ENCODE measurements around the gene ITGAL.
"Not testable (repeated sequence)": the region's sequence is repeated elsewhere in the genome, so short reads cannot be mapped to it uniquely, and the experiment has no call there.

ITGAL gene

DNA sequence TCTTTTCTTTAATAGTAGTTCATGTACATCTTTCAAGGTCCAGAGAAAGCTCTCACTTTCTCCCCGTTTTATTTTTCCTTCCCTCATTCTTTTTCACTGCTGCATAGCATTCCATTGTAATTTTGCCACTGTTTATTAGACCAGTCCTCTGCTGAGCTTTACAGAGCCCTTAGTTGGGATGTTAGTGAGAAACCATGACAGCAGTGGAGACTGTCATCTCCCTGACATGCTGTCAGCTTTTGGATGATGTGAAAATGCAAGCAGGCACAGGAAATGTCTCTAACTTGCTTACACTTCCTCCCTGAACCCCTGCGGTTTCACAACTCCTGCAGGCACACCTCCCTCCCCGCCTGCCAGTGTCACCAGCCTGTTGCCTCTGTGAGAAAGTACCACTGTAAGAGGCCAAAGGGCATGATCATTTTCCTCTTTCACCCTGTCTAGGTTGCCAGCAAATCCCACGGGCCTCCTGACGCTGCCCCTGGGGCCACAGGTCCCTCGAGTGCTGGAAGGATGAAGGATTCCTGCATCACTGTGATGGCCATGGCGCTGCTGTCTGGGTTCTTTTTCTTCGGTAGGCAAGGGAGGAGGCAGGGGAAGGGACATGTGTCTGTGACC is at the start of gene ITGAL:
Gene ITGAL (plus strand): TSS at position 415 of the 615 bp plus-strand sequence. CDS start 96 bp downstream, at position 511.
- in situ Hi-C loops (cut with HindIII; ENCODE audit: low sequenced_read_pairs), result no loop called here

DNA sequence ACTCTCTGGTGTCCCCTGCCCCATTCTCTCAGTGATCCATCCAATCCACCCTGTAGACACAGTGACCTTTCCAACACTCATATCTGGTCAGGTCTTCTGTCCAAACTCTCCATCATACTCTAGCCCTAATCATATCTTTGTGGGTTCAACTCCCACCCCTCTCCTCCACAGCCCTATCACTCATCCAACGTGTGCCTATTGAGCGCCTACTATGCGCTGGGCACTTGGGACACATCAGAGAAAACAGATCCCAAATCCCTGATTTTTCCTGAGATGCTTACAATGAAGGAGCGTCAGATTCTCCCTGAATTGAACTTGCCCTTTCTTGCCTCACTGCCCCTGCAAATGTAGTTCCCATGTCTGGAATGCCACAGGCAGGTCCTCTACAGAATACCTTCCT is 44.5 kb upstream of the ITGAL start:
- in situ Hi-C loops (cut with HindIII; ENCODE audit: low sequenced_read_pairs), result loop anchor here (10.0 kb wide), 1 partner anchor 87 kb away; no protein-coding TSS in a partner anchor

DNA sequence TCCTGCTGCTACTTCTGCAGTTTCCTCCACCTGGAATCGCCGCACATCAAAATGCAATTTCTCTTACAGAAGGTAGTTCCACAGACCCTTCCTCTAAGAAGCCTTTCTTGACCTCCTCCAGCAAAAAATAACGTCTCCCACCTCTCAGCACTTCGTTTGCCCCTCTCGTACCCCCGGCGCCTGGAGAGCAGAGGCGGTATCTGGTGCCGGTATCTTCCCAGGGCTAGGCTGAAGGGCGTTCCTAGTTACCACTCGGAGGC is 43.2 kb upstream of the ITGAL start:
- in situ Hi-C loops (cut with HindIII; ENCODE audit: low sequenced_read_pairs), result loop anchor here (10.0 kb wide), 1 partner anchor 85 kb away; no protein-coding TSS in a partner anchor

GRCh38 chr16:30429678-30430427 is 42.7 kb upstream of the ITGAL start, which contains the start of gene DCTPP1:
TSS of gene DCTPP1 (minus strand) at chr16:30430030. CDS start at chr16:30429980, 50 bp downstream.
- in situ Hi-C loops (cut with HindIII; ENCODE audit: low sequenced_read_pairs), result loop anchor here (10.0 kb wide), 1 partner anchor 85 kb away; no protein-coding TSS in a partner anchor

GRCh38 chr16:30430428-30430970 is 42.0 kb upstream of the ITGAL start:
- in situ Hi-C loops (cut with HindIII; ENCODE audit: low sequenced_read_pairs), result no loop called here

DNA sequence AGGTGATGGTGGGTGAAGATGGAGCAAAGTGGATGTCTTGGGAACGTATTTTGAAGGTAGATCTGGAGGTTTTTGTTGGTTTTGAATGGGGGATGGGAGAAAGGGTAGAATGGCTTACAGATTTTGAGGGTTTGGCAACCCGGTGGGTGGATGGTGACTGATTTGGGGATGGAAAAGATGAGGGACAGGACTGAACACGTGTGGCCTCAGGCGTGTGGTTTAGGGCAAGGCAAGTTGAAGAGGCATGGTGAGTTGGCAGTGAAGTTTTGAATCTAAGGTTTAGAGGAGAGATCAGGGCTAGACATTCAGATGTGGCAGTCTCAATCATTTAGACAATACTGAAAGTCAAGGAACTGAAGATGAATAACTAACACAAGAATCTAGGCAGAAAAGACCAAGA is 37.7 kb upstream of the ITGAL start:
- in situ Hi-C loops (cut with HindIII; ENCODE audit: low sequenced_read_pairs), result no loop called here

DNA sequence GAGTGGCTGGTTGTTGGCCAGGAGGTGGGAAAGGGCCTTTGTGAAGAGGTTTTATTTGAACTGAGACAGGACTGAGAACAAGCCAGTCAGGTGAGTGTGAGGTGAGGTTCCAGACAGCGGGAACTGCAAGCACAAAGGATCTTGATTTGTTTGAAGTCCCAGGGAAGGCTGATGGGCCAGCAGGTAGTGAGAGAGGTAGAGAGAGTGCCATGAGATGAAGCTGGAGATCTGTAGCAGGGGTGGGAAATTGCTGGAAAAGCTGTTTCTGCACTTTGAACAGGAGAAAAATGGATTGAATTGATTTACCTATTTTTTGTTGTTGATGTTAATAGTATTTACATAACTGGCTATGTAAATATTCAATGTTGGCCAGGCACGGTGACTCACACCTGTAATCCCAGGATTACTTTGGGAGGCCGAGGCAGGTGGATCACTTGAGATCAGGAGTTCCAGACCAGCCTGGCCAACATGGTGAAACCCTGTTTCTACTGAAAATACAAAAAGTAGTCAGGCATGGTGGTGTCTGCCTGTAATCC is 35.0 kb upstream of the ITGAL start:
- in situ Hi-C loops (cut with HindIII; ENCODE audit: low sequenced_read_pairs), result no loop called here

GRCh38 chr16:30438835-30439234 is 33.7 kb upstream of the ITGAL start:
- in situ Hi-C loops (cut with HindIII; ENCODE audit: low sequenced_read_pairs), result no loop called here

- in situ Hi-C loops (cut with HindIII; ENCODE audit: low sequenced_read_pairs), result no loop called here
Observed at GRCh38 chr16:30439720-30440348, 32.7 kb upstream of the ITGAL start.

GRCh38 chr16:30443631-30444030 is 28.9 kb upstream of the ITGAL start:
- in situ Hi-C loops (cut with HindIII; ENCODE audit: low sequenced_read_pairs), result no loop called here

DNA sequence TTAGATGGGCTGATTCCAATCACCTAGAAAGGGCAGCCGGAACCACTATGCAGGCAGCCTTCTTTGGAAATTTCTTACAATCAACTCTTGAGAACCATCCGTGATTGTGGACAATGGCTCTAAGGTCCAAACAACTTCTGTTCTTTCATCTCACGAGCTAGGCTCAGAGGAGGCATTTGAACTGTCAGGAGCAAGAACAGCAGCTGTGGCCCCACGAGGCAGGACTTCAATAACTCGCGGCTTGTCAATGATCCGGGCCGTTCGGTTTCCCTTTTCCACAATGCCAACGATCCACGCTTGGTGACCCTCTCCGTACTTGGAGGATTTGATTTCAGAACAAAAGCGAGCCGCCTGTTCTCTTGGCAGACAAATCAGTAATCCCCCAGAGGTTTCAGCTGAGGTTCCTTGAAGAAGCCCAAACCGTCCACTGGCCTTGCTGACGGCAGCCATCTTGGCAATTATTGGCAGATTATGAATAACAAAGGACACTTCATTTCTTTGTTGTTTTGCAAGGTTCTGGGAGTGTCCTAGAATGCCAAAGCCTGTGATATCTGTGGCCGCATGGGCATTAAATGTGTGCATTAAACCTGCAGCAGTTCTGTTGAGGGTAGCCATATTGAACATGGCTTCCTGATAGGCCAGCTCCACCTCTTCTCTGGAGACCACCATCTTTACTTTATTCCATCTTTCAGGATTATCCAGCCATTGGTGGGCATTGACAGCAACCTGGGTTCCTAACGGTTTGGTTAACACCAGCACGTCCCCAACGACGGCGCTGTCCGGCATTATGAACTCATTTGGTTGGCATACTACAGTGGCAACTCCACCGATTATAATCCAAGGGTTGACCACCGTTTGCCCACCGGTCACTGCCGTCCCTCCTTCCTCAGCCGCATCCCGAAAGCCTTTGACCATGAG is 28.1 kb upstream of the ITGAL start:
- in situ Hi-C loops (cut with HindIII; ENCODE audit: low sequenced_read_pairs), result no loop called here

DNA sequence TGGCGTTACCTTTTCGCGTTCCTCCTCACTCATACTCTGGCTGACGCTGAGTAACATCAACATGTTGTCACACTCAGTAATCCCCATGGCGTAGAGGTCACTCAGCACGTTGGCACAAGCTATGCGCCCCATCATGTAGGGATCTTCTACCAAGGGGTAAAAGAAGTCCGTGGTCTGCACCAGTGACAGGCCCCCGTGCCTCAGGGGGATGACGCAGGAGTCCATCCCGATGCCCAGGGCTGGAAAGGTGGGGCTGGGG is 27.5 kb upstream of the ITGAL start:
- in situ Hi-C loops (cut with HindIII; ENCODE audit: low sequenced_read_pairs), result no loop called here

- in situ Hi-C loops (cut with HindIII; ENCODE audit: low sequenced_read_pairs), result no loop called here
Observed at GRCh38 chr16:30445408-30446202, 26.9 kb upstream of the ITGAL start, which contains the start of gene SEPHS2. TSS of gene SEPHS2 (minus strand) at chr16:30445874. CDS start at chr16:30445727, 147 bp downstream.

DNA sequence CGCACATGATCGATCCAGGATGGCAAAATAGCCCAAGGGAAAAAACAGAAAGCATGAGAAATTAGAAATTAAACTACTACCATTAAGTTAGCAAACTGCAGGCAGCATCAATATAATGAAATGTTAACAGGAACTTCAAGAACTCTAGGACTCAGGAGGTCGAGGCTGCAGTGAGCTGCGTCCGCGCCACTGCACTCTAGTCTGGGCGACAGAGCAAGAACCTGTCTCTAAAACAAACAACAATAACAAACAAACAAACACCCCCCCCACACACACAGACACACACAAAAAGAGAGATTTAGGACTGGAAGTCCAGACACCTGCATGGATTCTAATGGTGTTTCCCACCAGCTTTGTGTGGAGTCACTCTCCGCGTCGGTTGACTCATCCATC is 26.3 kb upstream of the ITGAL start:
- in situ Hi-C loops (cut with HindIII; ENCODE audit: low sequenced_read_pairs), result no loop called here

DNA sequence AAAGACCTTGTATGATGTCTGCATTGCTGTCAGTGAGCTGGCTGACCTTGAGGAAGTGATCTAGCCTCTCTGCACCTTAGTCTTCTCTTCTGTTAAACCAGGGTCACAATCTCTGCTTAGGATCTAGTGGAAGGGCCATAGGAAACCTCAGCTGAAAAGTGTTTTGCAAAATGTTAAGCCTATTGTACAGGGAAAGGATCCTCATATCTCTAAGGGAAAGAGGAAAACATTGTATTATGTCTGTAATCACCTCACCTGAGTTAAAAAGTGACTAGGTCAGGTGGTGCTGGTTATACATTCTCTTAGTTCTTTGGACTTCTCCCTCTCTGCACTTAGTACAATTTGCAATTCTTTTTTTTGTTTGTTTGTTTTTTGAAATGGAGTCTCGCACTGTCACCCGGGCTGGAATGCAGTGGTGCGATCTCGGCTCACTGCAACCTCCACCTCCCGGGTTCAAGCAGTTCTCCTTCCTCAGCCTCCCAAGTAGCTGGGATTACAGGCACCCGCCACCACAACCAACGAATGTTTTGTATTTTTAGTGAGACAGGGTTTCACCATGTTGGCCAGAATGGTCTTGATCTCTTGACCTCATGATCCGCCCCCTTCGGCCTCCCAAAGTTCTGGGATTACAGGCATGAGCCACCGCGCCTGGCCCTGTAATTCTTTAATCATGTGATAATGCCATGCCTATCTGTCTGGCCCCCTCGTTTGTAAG is 24.9 kb upstream of the ITGAL start:
- in situ Hi-C loops (cut with HindIII; ENCODE audit: low sequenced_read_pairs), result no loop called here

DNA sequence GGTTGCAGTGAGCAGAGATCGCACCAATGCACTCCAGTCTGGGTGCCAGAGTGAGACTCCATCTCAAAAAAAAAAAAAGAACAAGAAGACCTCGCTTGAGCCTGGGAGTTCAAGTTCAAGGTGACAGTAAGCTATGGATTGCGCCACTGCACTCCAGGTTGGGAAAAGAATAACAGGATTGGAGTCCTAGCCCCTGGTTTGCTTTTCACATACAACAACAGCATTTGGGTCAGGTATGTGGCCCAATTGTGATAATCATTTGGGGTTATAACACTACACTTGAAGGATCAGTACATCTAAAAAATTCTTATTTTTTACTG is 23.5 kb upstream of the ITGAL start:
- in situ Hi-C loops (cut with HindIII; ENCODE audit: low sequenced_read_pairs), result no loop called here

- in situ Hi-C loops (cut with HindIII; ENCODE audit: low sequenced_read_pairs), result not testable (repeated sequence)
Observed at GRCh38 chr16:30452709-30453580, 19.6 kb upstream of the ITGAL start.

DNA sequence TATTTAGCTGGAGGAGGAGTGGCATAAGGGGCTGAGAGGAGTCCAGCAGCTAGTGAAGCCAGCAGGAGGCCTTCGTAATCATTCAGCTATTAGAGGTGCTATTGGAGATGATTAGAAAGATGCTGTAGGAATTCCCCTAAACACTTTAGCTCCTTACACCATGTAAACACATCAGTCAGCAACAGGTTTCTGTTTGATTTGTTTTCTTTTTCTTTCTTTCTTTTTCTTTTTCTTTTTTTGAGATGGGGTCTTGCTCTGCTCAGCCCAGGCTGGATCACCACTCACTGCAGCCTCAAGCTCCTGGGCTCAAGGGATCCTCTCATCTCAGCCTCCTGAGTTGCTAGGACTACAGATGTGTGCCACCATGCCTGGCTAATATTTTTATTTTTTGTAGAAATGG is 16.2 kb upstream of the ITGAL start:
- in situ Hi-C loops (cut with HindIII; ENCODE audit: low sequenced_read_pairs), result no loop called here

Measured in endothelial cell of hepatic sinusoid (primary cell).